ENCODE measurements around the gene SYNDIG1L.
A peak's percentile ranks its signal among the peaks of the same experiment; 100 is the strongest.
"Not testable (repeated sequence)": the region's sequence is repeated elsewhere in the genome, so short reads cannot be mapped to it uniquely, and the experiment has no call there.

SYNDIG1L gene

DNA sequence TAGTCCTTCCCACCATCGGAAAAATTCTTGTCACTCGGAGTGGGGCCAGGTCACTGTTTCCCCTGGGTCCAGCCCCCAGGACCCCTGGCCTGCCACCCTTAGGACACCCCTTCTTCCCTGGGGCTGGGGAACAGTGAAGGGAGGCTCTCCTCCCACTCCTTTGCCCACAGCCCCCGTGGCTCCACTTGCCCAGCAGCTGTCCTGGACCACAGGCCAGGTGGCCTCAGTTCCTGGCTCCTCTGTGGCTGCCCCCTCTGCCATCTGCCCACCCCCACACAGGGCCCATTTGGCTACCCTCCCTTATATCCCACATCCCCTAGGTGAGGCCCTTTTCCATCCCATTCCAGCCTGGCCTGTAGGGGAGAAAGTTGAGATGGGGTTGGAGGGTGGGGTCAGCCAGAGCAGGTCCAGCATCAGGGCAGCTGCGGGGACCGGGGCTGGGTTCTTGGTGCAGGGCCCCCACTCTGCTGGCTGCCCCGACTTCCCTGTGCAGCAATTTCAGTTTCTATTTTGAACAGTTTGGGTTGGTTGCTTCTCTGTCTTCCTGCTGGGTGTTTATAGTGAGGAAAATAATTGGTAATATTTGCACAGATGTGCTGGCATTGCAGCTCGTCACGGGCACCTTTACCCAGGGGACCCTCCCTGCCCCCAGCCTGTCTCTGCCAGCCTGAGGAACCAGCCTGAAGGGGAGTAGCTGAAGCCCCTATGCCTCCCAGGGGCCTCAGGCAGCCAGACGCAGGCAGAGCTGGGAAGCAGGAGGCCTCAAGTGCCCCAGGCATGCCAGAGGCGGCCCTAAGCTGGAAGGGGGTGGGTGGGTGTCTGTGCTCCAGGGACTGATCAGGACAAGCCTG lies 23.4 kb downstream of the SYNDIG1L start:
- no peak for DNase-seq (ENCODE audit: low spot score)

DNA sequence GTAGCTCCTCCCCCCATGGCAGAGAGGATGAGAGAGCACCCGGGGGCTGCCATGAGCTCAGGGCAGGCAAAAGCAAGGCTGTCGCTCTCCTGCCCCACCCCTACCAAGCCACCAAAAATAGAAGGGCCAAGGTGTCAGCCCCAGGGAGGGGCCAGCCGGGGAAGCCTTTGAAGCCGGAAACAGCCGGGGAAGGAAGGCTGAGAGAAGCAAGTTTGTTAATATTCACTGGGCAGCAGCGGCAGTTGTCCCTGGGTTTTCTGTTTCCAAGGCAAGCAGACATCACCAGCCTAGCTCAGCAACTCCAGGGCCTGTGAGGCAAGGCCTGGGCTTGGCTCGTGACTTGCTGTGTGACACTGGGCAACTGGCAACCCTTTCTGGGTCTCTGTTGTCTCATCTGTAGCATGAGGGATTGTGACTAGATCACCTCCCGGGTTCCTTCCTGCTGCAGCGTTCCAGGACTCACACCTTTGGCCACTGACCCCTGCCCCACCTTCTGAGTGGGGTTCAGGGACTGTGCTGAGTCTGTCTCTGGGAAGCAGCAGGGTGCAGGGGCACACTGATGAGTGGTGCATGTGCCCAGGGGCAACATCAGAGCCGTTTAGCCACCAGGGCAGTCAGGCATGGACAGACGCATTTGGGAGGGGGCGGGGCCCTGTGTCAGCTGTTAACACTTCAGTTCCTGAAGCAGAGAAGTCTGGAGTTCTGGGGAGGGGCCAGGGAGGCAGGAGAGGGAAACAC lies 24.3 kb downstream of the SYNDIG1L start:
- DNase-seq (ENCODE audit: low spot score): peak; percentile 71

DNA sequence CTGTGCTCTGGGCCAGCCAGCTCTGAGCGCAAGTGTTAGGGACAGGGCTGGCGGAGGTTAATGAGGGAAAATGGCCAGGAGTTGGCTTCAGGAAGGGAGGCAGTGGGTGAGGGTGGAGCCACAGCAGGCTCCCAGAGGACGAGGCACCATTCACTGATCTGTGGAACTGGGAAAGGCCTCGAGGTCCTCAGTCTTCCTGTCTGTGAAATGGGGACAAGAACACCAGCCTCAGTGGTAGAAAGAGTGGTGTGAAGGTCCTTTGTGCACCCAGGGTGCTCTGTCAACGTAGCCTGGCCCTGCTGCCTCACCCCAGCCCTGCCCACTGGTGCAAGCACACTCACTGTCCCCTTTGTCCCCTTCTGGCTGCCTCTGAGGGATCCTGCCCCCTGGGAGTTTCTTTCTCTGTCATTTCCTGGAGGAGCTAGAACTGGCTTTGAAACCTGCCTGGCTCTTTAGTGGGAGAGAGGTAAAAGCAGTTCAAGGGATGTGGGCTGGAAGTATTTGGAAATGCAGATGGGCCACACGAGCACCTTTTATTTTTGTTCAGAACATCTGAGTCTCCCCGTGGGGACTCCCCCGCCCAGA lies 25.0 kb downstream of the SYNDIG1L start:
- no peak for DNase-seq (ENCODE audit: low spot score)

DNA sequence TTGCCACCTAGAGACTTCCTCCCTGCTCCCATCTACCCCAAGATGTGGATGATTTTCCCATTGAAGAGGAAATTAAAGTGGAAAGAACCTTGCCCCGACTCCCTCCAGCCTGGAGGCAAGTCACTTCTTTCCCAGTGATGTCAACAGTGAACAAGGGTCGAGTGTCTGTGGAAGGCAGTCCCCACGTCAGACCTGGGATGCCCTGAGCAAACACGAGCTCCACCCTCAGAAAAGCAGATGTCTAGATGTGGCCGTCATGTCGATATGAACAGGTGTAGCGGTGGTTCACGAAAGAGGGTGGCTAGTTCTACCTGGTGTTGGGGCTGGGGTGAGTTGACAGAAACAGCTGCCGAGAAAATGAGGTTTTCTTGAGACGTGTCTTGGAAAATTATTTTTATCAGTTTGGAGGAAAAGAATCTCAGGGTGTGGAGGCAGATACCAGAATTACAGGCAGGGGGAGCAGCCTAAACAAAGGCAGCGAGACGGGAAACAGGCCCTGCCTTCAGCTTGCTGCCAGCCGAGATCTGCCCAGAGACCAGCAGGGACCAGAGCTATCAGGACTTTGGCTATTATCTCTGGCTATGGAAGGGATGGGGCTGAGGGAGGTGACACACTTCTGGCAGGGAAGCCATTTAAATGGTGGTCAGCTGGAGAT lies 25.9 kb downstream of the SYNDIG1L start:
- no peak for DNase-seq (ENCODE audit: low spot score)

DNA sequence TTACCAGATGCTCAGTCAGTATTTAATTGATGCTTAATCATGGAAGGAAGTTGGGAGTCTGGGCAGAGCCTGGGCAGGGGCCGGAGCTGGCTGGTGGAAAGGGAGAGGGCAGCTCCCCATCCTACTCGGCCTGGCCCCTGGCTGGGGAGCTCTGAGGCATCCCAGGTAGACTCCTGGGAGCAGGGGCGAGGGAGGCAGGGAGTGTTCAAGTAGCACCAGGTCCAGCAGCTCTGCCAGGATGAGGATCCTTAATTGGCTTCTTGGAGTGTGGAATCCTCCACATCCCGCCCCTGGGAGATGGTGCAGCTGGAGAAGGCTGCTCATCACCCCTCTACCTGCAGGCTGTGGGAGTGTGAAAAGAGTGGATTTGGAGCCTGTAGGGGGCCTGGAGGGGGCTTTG lies 30.9 kb downstream of the SYNDIG1L start:
- DNase-seq (ENCODE audit: low spot score): no peak

DNA sequence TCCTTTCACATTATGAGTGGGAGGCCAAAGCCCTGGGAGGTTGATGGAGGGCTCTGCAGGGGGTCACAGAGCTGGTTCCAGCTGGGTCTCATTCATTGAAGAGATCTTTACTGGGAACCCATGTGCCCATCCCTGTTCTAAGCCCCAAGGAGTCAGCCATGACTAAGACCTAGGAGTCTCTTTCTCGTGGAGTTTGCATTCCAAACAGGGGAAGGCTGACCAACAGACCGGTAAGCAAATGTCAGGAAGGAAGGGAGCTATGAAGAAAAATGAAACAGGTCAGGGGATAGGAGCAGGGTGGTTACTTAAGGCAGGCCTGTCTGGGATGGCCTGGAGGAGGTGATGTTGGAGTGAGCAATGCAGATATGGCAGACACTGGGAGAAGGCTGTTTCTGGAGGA lies 31.5 kb downstream of the SYNDIG1L start:
- DNase-seq (ENCODE audit: low spot score): no peak

DNA sequence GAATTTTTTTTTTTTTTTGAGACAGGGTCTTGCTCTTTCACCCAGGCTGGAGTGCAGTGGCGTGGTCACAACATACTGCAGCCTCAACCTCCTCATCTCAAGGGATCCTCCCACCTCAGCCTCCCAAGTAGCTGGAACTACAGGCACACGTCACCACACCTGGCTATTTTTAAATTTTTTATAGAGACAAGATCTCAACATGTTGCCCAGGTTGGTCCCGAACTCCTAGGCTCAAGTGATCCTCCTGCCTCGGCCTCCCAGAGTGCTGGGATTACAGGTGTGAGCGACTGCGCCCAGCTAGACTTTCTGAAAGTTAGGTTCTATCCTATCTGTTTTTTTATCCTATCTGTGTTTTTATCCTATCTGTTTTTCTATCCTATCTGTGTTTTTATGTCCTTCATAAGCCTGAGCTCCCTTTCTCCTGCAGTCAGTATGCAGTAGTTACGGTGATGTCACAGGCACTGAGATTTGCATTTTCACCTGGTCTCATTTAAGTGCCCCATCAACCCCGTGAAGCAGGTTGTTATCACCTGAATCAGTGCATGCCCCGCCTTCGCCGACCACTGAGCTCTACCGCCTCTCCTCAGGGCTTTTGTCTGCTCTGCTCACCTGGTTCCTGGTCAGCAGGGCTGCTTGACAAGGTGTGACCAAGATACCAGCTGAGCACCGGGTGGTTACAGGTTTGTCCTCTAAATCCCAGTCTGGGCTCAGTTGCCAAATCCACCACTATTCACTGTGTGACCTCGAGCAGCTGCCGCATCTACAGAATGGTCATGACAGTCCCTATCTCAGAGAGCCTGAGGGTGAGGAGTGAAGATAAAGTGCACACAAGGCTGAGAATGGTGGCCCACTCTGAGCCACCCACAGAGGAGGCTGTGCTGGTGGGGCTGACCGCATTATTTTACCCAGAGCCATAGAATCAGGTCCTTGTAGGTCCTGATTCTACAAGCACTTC lies 33.1 kb downstream of the SYNDIG1L start:
- no peak for DNase-seq (ENCODE audit: low spot score)

DNA sequence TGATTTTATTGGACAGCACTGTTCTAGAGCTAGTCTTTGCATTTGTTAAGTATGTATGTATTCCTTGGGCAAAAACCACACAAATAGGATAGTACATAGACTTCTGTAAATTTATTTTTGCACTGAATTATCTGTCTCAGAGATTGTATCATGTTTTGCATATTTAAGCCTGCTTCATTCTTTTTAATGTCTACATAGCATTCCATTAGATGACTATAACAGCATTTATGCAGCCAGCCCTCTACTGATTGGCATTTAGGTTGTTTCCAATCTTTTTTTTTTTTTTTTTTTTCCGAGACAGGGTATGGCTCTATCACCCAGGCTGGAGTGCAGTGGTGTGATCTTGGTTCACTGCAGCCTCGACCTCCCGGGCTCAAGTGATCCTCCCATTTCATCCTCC lies 34.5 kb downstream of the SYNDIG1L start:
- no peak for DNase-seq (ENCODE audit: low spot score)

DNA sequence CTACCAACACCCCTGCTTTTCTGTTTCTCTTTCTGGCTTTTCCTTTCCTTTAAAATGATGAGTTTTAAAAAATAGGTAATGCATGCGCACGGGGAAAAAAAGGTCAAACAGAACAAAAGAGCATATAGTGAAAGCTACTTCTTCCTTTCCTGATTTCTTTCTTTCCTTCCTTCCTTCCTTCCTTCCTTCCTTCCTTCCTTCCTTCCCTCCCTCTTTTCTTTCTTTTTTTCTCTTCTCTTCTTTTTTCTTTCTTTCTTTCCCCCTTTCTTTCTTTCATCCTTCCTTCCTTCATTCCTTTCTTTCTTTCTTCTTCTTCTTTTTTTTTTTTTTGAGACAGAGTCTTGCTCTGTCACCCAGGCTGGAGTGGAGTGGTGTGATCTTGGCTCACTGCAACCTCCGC lies 35.5 kb downstream of the SYNDIG1L start:
- not testable (repeated sequence) for DNase-seq (ENCODE audit: low spot score)

DNA sequence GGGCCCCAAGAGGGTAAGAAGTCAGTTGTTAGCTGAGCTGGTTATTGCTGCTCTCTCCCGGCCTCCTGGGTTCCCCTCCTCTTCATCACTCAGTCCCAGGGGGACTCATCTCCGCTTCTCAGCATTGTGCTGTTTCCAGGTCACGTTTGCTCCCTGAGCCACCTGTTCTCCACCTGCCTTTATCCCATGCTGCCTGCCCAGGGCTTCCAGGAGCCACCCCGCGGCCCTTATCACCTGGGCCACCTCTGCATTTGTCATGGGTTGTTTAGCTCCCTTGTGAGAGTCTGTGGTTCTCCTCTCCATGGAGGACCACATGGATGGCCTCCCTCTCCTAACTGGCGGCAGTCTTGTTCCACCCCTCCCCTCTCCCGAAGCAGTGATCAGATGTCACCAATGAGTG lies 36.0 kb downstream of the SYNDIG1L start:
- DNase-seq (ENCODE audit: low spot score): no peak

DNA sequence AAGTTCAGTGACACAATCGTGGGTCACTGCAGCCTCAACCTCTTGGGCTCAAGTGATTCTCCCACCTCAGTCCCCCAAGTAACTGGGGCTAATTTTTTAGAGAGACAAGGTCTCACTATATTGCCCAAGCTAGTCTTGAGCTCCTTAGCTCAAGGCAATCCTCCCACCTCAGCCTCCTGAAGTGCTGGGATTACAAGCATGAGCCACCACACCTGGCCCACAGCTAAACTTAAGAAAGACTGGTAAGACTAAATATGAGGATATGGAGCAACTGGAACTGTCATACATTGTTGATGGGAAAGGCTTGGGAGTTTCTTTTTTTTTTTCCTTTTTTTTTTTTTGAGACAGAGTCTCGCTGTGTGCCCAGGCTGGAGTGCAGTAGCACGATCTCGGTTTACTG lies 43.8 kb downstream of the SYNDIG1L start:
- no peak for DNase-seq (ENCODE audit: low spot score)

DNA sequence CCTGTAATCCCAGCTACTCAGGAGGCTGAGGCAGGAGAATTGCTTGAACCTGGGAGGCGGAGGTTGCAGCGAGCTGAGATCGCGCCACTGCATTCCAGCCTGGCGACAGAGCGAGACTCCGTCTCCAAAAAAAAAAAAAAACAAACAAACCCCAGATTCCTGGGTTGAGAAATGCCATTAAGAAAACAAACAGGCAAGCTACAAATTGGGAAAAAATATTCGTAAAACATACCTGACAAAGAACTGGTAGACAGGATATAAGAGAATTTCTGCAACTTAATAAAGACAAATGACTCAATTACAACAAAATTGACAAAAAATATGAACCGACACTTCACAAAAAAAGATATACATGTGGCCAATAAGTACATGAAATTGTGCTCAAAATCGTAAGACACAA lies 44.4 kb downstream of the SYNDIG1L start:
- not testable (repeated sequence) for DNase-seq (ENCODE audit: low spot score)

DNA sequence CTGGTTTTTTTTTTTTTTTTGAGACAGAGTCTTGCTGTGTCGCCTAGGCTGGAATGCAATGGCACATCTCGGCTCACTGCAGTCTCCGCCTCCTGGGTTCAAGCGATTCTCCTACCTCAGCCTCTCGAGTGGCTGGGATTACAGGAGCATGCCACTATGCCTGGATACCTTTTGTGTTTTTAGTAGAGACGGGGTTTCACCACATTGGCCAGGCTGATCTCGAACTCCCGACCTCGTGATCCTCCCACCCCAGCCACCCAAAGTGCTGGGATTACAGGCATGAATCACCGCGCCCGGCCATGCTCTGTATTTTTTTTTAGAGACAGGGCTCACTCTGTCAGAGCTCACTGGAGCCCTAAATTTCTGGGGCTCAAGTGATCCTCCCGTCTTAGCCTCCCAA lies 45.2 kb downstream of the SYNDIG1L start:
- DNase-seq (ENCODE audit: low spot score): no peak

DNA sequence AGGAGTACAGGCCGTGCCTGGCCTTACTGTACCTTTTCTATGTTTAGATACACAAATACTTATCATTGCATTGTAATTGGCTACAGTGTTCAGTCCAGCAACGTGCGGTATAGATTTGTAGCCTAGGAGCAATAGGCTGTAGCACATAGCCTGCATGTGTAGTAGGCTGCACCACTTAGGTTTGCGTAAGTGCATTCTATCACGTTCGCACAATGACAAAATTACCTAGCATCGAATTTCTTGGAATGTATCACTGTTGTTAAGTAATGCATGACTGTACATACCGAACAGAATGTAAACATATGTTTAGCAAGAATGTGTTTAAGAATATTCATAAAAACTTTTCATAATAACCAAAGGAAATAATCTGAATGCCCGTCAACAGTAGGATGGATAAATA lies 45.8 kb downstream of the SYNDIG1L start:
- no peak for DNase-seq (ENCODE audit: low spot score)

DNA sequence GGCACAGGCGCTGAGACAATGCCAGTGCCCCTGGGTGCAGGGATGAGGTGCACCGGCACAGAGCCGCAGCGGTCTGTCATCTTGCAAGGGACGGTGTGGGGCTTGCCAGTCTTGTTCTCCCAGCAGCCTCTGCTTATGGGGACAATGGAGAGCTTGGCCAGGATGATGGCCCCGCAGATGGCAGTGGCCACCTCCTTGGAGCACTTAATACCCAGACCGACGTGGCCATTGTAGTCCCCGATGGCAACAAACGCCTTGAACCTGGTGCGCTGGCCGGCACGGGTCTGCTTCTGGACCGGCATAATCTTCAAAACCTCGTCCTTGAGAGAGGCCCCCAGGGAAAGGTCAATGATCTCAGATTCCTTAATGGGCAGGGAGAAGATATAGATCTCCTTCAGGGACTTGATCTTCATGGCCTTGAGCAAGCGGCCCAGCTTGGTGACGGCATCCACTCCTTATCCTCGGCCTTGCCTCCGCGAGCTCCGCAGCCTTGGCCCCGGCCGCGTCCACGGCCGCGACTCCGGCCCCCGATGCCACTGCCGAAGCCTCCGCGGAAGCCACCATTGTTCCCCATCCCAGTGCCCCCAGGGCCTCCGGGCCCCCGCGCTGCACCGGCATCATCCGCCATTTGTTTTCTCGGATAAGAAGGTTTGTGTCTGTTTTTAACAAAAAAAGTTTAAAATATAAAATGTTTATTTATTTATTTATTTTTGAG lies 47.9 kb downstream of the SYNDIG1L start:
- DNase-seq (ENCODE audit: low spot score): no peak

DNA sequence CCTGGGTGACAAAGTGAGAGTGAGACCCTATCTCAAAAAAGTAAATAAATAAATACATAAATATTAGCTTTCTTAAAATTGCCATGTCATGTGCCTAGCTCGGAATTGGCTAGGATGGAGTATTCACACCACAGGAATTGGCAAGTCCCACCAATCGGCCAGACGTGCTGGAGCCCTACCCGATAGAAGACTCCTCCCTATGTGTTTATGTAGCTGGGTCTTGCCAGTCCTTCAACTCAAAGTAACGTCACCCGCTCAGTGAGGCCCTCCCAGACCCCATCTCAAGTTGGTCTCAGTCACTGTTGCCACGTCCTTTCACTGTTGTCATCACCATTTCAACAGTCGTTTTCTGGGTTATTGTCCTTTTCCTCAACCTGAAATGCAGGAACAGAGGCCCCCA lies 57.6 kb downstream of the SYNDIG1L start:
- no peak for DNase-seq (ENCODE audit: low spot score)

DNA sequence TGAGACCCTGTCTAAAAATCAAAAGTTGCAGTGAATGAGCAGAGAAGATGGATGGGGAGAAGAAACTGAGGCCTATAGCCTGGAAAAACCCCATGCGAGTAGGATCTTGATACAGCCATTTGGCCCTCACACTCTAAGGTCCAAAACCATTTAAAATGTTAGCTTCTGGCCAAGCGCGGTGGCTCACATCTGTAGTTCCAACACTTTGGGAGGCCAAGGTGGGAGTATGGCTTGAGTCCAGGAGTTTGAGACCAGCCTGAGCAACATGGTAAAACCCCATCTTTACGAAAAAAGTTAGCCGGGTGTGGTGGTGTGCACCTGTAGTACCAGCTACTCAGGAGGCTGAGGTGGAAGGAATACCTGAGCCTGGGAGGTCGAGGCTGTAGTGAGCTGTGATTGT lies 58.0 kb downstream of the SYNDIG1L start:
- DNase-seq (ENCODE audit: low spot score): no peak

DNA sequence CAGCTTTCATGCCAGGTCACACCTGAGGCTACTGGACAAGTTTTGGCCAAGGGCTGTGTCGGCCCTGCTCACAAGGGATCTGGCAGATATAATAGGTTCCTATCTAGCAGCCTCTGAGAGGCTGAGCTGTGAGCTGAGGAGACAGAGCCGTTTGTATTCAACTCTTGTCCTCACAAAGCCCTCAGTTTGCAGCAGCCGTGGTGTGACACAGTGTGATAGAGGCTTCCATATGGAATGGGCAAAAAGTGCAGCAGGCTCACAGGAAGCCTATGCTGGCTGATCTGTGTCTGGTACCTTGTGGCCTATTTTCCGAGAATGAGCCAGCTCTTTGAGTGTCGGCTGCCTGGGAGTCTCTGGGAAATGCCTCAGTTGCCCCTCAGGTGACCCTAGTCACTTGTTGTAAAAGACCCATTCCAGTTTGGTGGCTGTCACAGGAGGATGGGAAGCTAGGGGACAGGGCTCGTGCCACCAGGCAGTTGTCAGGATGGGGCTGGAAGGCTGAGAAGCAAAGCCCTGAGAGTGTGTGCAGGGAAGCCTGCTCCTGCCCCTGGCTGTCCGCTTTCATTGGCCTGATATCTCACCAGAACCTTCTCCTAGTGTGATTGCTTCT lies 61.6 kb downstream of the SYNDIG1L start:
- DNase-seq (ENCODE audit: low spot score): no peak

DNA sequence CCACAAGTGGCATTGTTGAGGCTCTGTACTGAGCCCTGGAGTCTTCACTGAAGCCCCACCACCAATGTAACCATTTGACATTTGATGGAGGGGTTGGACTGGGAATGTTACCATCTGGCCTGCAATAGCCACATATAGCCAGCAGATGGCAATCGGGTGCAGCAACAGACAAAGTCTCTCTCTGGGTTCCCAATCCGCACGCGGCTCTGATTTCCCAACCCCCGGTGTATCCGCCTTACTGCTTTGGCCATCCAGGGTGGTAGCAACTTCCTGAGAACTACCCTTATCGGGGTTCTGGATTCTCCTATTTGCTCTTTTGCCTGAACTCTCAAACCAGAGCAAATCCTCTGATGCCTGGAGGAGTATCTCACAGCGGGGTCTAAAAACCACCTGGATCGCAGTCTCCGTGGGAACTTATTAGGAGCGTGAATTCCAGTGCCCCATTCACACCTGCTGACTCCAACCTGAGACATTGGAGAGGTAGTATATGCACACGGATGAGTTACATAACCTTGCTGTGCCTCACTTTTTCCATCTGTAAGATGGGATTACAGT lies 63.6 kb downstream of the SYNDIG1L start:
- peak; percentile 70 for DNase-seq (ENCODE audit: low spot score)

DNA sequence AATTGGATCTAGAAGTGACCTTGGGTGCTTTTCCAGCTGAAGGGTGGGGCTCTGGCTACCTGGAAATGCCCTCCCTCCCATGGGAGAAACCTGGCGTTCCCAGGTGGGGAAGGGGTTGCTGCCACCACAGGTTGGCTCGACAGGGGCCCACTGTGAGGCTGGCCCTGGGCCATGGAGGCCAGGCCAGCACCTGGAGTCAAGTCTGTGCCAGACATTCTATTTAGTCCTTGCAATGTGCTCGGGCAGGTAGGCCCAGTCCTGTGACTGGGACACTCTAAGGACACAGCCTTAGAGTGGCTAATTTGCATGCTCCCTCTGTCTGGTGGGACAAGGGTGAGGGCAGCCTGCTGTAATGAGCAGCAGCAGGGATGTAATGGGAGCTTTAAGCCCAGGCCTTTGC lies 65.8 kb downstream of the SYNDIG1L start:
- DNase-seq (ENCODE audit: low spot score): no peak

Data from CD4-positive, alpha-beta T cell treated with Interleukin-2 at 100 ng/mL for 4 hours (primary cell).